ENCODE data around the gene CCNJL.

Gene CCNJL

DNA sequence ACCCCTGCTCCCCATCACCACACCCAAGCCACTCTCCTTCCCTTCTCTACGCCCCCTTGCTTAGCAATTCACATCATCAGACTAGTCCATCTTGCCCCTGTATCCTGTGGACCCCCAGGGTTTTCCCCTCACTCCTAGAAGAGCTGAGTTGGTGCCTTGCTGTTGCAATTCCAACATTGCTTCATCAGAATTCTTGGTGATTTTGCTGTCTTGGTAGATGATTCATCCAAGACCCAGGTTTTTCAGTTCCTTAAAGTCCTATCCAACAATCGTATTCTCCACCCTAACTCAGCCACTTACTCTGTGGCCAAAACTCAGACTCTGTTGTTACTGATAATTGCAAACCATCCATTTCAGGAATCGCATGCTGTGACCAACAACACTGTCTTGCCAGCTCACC is 21.4 kb upstream of the CCNJL start:
- no peak for DNase-seq (ENCODE audit: low read depth)

DNA sequence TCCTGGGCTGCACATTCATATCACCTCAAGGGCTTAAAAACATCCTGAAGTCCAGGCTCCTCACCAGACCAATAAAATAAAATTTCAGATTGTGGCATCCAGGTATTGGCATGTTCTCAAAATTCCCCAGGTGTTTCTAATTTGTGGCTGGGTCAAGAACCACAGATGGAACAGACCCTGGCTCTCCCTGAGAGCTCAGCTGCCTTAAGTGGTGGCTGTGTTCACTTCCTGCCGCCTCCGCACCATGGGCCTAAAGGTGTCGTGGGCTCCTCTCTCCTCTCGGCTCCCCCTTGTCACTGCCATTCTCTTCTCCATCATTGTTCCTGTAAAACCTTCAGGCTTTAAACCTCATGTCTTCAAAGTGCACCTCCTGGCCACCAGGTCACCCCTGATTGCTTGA is 17.8 kb upstream of the CCNJL start:
- DNase-seq (ENCODE audit: low read depth): no peak

DNA sequence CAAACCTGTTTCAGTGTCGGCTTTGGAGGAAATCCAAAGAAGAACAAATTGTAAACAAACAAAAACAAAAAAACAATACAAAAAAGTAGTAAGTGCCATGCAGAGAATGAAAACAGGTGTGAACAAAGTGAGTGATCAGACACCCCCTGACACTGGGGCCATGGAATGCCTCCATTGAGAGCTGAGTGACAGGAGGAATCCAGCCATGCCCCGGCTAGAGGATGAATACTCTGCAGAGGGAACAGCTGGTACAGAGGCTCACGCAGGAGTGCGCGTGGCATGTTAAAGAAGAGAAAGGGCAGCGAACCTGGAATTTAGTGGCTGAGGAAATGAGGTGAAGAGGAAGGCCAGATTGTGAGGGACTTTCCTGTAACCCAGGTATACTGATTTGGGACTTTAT is 15.5 kb upstream of the CCNJL start:
- no peak for DNase-seq (ENCODE audit: low read depth)

DNA sequence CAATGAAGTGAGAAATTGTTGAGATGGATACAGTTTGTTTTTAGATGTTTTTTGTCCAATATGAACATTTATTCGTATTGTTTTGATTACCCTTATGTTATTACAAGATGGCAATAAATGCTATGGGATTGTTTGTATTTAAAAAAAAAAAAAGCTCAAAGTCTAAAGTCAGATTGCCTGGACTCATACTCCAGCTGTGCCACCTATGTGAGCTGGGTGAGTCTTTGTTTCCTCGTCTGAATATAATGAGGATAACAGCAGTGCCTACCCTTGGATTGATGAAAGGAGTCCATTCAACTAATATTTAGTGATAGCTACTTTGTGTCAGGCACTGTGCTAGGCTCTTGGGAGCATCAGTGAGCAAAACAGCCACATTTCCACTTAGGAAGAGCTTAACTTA is 14.6 kb upstream of the CCNJL start:
- no peak for DNase-seq (ENCODE audit: low read depth)

DNA sequence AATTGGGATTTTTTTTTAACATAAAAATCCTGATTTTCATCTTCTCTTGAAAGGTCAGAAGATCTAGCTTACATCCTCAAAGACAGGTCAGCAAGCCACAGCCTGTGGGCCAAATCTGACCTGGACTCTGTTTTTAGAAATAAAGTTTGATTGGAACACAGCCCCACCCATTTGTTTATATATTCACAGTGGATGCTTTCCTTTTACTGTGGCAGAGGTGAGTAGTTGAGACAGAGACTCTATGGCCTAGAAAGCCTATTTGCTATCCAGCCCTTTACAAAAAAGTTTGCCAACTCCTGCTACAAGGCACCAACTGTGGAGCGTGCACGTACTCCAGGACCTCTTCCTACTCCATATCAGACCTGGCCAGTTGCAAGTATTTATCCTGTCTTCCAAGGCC is 13.4 kb upstream of the CCNJL start:
- no peak for DNase-seq (ENCODE audit: low read depth)

DNA sequence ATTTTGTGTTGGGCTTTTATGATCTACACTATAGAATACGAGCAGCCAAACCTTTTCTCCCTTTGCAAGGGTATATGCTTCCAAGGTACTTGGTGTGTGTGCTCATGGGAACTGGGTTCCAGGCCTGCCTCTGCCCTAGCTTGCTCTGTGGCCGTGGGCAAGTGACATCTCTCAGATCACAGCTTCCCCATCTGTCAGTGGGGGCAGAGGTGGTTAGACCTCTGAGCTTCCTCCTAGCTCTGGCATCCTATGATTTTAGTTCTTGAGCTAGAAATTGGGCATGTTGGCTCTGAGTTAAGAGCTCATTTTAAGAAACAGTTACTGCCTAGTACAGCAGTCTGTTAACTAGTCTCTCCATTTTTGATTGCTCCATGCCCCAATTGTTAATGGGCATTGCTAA is 12.5 kb upstream of the CCNJL start:
- DNase-seq (ENCODE audit: low read depth): no peak

DNA sequence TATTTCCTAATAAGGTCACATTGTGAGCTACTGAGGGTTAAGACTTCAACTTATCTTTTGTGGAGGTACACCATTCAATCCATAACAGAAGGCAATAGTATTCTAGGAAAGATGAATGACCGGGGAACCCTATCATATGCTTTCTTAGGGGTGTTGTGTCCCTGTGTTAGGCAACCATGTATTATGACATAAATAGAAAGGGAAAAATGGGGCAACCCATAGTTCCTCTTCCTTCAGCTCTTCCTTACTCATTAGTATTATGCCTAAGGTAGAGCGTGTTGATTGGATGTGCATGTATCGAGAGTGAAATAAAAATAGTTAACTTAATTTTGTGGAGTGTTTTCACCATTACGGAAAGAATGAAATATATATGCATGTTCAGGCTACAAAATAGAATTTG is 6.0 kb upstream of the CCNJL start:
- no peak for DNase-seq (ENCODE audit: low read depth)

DNA sequence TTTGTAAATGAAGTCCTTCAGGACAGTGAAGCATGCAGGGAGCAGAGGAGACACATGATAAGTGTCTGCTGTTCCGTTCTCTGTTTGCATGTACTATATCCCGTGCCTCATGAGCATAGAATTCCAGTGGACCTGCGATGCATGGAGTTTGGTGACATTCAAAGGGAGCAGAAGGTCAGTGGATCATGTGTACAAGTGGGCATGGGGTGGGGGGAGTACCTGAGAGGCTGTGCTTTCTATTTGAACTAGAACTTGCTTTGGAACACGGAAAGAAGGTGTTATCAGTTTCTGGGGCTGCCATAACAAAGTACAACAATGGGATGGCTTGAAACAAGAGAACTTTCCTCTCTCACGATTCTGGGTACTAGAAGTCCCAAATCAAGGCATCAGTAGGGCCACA is 5.1 kb upstream of the CCNJL start:
- DNase-seq (ENCODE audit: low read depth): no peak

DNA sequence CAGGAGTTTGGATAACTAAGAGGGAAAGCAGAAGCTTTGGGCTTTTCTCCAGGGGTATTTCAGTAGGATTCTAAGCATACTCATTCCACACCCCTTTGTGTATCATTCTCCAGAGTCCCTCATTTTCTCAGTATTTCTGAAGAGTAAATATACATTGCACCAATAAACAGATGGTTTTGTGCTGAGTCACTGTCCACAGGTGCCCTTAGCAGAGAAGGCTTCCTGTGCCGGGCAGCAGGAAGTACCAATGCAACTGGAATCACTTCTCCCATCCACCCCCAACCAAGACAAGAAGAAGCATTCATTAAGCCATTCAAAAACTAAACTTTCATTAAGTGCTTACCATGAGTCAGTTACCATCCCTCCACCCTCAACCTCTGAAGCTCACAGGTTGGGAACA is 3.6 kb upstream of the CCNJL start:
- DNase-seq (ENCODE audit: low read depth): no peak

DNA sequence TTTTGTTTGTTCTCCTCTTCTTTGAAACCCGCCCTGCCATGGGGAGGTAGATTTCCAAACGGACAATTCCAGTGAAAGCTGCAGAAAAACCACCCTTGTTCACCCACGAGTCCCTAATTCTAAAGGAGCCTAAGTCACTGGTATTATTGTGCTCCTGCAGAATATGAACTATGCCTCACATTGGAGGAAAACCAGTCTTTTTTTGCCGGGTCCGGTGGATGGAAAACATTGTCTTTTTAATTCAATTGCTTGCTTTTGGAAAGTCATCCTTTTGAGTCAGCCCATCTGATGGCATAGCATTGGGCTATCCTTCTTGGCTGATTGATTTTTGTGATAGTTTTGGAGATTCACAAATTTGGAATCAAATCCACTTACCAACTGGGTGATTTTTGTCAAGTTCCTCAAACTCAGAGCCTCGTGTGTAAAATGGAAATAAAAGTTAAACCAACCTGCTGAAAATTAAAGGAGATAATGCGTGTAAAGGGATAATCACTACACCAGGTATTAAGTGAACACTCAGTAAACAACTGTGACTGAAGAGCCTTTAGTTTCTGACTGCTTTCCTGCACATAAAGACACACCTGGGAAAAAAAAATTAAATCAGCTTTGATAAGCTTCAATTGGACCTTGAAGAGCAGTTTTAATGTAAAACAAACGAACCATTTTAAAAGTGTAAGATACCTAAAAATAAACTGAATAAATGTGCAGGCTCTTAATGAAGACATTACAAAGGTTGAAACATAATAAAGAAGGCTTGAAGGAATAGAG is 780 bp upstream of the CCNJL start:
- no peak for DNase-seq (ENCODE audit: low read depth)

DNA sequence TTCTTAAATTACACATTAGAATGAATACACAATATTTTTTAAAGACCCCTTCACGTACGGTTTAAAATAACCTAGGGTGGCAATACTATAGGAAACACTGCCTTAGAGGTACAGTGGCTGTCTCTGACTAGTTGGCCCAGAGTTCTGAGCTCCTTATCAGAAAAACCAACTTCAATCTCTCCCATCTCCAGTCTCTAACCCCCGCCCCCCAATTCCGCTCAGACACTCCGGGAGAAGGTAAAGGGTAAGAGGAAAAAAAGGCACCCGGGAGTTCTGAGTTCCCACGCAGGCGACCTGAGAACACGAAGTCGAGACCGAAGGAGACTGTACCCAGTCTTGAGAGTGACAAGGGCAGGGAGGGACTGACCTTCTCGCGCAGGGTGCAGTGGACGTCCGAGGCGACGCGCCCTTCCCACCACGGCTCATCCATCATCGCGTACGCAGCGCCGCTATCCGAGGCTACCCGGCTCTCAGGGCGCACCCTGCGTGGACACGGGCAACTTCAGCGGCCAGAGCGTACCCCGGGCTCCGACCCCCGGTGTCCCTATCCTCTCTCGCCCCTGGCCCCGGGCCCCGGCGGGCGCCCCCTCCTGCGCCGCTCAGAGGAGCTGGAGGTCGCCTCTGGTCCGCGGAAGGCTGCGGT is 752 bp downstream of the CCNJL start:
- DNase-seq (ENCODE audit: low read depth): no peak

DNA sequence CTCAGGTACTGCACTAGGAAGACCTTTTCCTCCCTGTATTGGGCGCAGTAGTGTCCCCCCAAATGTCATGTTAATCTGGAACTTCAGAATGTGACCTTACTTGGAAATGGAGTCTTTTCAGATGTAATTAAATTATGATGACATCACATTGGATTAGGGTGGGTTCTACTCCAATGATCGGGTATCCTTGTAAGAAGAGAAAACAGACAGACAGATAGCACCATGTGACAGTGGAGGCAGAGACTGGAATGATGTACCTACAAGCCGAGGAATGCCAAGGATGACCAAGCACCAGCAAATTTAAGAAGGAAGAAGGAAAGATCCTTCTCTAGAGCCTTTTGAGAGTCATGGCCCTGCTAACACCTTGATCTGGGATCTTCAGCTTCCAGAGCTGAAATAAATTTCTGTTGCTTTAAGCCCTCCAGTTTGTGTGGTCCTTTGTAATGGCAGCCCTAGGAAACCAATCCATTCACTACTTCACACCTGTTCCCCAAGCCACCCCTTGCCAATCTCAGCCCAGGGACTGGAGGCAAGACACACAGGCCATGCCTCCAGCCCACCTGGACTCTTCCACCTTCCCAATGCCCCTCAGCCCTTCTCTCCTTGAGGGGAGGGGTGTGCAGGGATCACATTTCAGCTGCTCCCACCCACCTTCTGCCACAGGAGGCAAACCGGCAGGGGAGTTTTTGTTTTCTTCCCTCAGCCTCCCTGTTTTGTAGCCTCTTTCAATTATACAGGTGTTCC is 1.6 kb downstream of the CCNJL start:
- no peak for DNase-seq (ENCODE audit: low read depth)

DNA sequence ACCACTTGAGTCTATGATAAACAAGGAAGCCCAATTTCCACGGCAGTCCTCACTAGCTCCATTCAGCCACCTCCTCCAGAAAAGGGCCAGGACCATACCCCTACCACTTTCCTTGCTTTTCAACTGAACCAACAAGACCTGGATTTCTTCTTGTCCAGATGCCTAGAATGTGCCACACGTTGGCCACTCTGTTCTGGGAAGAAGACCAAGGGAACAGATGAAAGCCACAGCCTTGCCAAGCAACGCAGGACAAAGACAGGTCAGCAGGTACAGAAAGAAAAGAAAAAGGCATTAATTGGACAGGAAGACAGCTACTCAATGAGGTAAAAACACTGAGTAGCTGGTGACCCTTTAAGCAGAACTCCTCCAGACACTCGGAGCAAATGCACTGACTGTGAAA is 2.2 kb downstream of the CCNJL start:
- DNase-seq (ENCODE audit: low read depth): no peak

DNA sequence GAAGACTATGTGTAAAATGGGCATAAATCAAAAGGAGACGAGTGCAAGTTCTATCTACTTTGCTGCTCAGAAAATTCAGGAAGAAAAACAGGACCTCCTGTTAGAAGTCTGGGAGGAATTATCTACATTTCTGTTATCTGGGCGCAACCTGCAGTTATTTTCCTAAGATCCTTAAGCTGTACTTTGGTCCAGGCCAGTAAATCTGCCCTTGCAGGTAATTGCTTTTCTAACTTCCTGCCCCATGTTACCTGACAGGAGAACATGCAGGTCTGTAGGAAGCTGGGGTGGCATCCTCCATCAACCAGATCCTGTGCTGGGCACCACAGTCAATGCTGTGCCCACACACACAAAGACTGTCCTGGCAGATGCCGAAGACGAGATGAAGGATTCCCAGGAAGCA is 5.7 kb downstream of the CCNJL start:
- DNase-seq (ENCODE audit: low read depth): no peak

DNA sequence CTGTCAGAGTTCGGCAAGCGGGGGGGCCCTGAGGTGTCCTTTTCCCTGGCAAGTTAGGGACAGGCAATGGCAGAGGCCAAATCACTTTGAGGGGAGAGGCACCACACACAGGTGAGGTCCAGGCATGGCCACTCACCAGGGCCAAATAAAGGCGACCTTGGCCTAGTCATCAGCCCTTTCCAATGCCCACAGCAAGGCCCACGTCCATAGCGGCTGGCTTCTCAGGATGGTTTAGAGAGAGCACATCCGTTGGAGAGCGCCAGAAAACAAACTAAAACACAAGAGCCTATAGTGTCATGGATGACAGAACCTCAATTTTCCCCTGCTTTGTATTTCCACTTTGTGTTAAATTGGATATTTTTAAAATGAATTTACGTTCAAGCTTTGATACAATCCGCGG is 7.0 kb downstream of the CCNJL start:
- no peak for DNase-seq (ENCODE audit: low read depth)

DNA sequence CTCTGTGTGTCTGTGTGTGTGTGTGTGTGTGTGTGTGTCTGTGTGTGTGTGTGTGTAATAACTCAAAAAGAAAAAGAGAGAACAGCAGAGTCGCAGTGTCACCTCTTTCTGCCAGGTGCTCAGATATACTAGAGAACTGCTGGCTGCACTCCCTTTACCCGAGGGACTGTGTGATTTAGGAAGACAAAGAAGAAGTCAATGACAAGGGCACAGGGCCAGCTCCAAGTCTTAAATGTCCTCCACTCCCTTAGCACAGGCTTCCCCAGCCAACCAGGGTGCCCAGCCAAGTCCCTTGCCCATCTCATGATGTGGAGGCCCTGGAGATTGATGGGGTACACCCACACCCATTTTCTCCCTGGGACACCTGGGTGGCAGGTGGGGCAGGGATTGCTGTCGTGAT is 8.7 kb downstream of the CCNJL start:
- DNase-seq (ENCODE audit: low read depth): no peak

DNA sequence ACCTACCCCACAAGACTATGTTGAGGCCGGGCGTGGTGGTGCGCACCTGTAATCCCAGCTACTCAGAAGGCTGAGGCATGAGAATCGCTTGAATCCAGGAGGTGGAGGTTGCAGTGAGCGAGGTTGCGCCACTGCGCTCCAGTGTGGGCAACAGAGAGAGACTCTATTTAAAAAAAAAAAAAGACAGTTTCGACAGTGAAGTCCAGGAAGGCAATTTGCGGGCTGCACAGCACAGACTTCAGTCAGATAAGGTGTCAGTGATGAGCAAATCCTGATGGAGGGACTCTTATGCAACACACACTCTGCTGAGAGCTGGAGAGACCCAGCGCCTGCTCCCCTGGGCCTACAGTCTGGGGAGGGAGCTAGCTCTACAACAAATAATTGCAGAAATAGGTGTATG is 14.2 kb downstream of the CCNJL start:
- DNase-seq (ENCODE audit: low read depth): no peak

DNA sequence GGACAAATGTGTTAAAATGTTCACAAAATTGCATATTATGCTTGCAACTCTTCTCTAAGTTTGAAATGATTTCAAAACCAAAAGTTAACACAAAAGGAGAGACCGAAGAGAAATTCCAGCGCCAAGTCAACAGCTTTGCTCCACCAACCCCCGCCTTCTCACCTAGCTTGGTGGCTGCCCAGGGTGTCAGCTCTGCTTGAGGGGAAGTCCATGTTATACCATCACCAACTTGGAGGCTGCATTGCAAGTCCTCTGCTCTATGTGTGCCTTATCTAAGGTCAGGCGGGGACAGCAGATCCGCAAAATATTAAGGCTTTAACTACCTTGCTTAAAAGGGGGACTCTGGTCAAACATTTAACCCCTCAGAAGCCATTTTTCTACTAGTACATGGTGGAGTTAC is 14.6 kb downstream of the CCNJL start:
- no peak for DNase-seq (ENCODE audit: low read depth)

DNA sequence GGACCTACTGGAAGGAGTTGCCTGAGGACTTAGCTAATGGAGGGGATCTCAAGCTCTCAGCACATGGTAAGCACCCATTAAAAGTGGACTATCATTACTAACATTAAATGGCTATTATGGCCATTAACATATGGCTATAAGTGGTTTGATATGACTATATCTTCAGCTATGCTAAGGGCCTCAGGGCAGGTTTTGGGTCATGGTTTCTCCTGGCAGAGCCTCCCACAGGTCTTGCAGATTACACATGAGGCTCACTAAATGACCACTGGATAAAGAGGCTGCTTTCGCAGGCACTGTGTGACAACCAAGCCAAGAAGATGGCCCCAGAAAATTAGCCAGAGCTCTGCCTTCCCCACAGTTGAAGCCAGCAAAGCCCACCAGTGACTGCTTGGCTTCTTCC is 15.4 kb downstream of the CCNJL start:
- no peak for DNase-seq (ENCODE audit: low read depth)

DNA sequence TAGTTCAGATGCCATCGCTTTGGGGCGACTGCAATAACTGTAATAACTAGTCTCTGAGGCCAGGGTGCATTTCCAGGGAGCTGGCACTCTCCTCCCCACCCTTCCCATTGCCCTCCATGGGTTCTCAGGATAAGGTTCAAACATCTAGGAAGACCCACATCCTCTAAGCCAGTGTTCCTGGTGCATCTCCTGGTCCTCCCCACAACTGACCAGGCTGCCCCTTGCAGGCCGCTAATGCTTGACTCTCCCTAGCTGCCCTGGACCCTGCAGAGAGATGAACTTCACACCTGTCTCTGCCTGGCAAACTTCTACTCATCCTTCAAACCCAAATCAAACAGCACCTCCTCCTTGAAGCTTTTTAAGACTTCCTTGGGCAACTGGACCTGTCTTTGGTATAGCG is 15.9 kb downstream of the CCNJL start:
- no peak for DNase-seq (ENCODE audit: low read depth)

DNA sequence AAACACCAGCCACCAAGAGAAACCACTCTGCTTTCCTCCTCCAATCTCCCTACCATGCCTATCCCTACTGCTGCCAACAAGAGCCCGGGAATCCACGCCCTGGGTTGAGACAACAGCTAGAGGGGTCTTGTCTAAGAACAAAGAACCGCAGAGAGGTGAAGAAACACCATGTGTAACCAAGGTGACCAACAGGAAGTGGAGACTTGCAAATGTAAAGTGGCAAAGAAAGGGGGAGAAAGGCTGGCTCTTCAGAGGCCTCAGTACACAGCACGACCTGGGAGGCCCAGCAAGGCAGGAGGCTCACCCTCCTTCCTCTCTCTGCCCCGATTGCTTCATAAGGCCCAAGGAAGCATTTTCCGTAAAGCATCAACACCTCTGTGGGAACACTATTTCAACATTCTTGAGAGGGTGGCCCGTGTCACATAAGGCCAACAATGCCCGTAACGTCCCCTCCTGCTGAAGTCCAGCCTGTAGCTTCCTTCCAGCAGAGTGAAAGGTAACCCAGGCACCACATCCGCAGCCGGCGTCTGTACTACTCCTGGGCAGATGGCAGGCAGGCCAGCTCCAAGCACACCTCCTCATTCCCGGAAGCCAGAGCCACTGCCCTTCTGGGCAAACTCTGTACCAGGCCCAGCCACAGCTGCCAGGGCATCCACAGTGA is 18.3 kb downstream of the CCNJL start:
- DNase-seq (ENCODE audit: low read depth): no peak

DNA sequence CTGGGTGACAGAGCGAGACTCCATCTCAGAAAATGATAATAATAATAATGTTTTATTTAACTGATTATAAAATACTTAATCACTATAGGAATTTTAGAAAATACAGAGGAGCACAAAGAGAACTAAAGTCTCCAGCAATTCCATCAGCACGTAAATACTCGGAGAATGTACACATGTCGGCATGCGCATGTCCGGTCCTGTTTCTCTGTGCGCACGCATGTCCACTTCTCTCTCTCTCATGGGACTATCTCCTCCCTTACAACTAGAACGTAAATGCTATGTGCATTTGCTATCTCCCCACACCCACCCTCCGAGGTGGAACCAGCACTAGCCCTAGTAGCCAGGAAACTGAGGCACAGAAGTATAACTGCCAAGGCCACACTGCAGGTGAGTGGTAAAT is 19.0 kb downstream of the CCNJL start:
- no peak for DNase-seq (ENCODE audit: low read depth)

DNA sequence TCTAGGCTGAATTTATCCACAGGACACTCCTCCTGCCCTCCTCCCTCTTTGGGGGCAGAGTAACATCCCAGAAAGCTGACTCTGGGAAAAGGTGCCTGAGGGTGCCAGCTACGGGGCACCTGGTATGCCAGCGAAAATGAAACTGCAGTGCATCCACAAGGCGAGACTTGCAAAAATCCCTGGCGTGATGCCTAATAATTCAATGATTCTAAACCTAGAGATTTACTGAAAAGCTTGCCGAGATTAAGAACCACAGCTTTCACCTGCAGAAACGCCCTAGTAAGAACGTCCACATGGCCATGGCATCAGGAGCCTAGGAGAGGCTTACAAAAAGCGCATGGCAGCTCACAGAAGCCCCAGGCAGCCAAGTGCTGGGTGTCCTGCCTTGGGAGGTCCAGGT is 20.9 kb downstream of the CCNJL start:
- no peak for DNase-seq (ENCODE audit: low read depth)

All from activated T-cell treated with anti-CD3 and anti-CD28 coated beads for 24 hours (primary cell).